ENCODE data around the gene FHL2.

The FHL2 gene

DNA sequence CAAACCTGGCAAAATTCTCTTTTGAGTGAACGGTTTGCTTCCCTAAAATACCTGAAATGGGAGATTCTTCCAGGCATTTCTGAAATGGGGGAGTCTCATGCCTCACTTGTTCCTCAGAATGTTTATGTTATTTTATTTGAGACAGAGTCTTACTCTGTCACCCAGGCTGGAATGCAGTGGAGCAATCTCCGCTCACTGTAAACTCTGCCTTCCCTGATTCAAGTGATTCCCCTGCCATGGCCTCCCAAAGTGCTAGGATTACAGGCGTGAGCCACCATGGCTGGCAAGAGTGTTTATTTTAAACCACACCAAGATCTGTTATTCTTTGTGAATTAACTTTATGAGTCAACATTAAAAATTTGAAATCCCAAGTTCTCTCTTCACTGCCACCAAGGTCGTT, 6.4 kb upstream of the FHL2 start:
- TF ChIP-seq, protein P1, sequence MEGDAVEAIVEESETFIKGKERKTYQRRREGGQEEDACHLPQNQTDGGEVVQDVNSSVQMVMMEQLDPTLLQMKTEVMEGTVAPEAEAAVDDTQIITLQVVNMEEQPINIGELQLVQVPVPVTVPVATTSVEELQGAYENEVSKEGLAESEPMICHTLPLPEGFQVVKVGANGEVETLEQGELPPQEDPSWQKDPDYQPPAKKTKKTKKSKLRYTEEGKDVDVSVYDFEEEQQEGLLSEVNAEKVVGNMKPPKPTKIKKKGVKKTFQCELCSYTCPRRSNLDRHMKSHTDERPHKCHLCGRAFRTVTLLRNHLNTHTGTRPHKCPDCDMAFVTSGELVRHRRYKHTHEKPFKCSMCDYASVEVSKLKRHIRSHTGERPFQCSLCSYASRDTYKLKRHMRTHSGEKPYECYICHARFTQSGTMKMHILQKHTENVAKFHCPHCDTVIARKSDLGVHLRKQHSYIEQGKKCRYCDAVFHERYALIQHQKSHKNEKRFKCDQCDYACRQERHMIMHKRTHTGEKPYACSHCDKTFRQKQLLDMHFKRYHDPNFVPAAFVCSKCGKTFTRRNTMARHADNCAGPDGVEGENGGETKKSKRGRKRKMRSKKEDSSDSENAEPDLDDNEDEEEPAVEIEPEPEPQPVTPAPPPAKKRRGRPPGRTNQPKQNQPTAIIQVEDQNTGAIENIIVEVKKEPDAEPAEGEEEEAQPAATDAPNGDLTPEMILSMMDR (IDR thresholded peaks at IDR 0.05; ENCODE audit: unreplicated experiment in 3 of 3), result no peak
- no peaks in the 10 kb centered on the region for H3K36me3 Mint-ChIP-seq (ENCODE audit: low read depth)
- peaks cover 14% of the 10 kb centered on the region for H3K27me3 Mint-ChIP-seq (ENCODE audit: low read depth)
- no peaks in the 10 kb centered on the region for H3K9me3 Mint-ChIP-seq
- no peak overlapping the region for H3K4me3 Mint-ChIP-seq
- H3K4me1 Mint-ChIP-seq, result peaks cover 57% of the 10 kb centered on the region
- peak overlapping the region in 1 of 3 experiments; percentile 62 for H3K27ac Mint-ChIP-seq

DNA sequence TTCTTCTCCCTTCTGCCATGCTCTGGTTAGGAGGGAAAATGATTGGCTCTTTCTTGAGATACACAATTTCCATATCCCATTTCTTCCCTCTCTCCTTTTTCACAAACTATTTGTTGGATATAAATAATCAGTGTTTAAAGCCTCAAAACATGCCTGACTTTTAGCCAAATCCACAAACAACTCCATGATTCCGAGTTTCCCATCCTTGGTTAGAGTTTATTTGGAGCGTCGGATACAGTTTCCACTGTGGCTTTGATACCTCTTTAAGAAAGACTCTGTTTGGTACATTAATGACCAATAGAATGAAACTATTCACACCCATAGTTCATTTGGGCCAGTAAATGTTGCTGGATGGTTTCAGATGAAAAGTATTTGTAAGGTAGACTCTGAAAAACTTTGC, 5.9 kb upstream of the FHL2 start:
- H3K36me3 Mint-ChIP-seq (ENCODE audit: low read depth), result no peaks in the 10 kb centered on the region
- H3K27ac Mint-ChIP-seq, result no peak overlapping the region
- peaks cover 14% of the 10 kb centered on the region for H3K27me3 Mint-ChIP-seq (ENCODE audit: low read depth)
- no peak overlapping the region for H3K4me3 Mint-ChIP-seq
- no peaks in the 10 kb centered on the region for H3K9me3 Mint-ChIP-seq
- TF ChIP-seq, protein P1 (IDR thresholded peaks at IDR 0.05; ENCODE audit: unreplicated experiment in 3 of 3), result no peak
- peaks cover 53% of the 10 kb centered on the region for H3K4me1 Mint-ChIP-seq

DNA sequence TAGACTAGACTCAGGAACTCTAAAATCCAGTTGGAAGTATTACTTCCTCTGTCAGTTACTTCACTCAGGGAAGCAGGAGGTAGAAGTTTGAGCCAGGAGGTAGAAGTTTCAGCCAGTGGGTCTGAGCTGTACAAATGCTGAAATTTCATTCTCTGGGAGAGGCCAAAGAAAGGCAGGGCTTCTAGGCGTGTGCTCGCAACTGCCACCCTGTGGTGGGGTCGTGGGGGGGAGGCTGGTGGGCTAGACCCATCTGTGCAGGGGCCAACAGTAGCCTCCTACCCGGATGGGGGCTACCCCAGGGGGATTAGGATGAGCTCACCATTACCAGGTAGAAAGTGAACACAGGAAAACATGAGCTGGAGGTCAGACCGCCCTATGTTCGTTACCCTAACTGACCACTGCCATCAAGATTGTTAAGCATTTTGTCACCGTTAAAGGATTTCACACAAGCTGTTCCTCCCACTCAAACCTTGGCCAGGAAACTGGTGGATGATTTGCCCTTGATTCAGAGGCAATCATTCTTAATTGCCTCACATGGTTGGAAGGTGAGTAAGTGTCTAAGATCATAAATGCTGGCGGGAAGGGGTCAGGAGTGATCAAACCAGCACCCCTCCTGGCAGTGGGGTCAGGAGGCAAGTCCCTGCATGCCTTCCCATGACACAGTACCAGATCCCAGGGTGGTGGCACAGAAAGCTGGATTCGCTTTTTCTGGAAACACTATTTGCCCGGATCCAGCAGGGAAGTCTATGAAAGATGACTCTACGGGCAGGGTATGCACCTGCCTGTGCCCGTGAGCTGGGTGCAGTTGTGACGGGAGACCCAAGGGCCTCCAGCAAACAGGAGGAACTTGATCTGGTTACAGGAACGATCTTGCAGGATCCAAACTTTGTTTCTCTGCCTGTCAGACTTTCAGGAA, 5.2 kb upstream of the FHL2 start:
- H3K4me3 Mint-ChIP-seq, result no peak overlapping the region
- no peaks in the 10 kb centered on the region for H3K36me3 Mint-ChIP-seq (ENCODE audit: low read depth)
- H3K27ac Mint-ChIP-seq, result peak overlapping the region; percentile 7 to 15 (median 11)
- no peaks in the 10 kb centered on the region for H3K9me3 Mint-ChIP-seq
- peaks cover 12% of the 10 kb centered on the region for H3K27me3 Mint-ChIP-seq (ENCODE audit: low read depth)
- TF ChIP-seq, protein P1 (IDR thresholded peaks at IDR 0.05; ENCODE audit: unreplicated experiment in 3 of 3), result no peak
- peaks cover 46% of the 10 kb centered on the region for H3K4me1 Mint-ChIP-seq

DNA sequence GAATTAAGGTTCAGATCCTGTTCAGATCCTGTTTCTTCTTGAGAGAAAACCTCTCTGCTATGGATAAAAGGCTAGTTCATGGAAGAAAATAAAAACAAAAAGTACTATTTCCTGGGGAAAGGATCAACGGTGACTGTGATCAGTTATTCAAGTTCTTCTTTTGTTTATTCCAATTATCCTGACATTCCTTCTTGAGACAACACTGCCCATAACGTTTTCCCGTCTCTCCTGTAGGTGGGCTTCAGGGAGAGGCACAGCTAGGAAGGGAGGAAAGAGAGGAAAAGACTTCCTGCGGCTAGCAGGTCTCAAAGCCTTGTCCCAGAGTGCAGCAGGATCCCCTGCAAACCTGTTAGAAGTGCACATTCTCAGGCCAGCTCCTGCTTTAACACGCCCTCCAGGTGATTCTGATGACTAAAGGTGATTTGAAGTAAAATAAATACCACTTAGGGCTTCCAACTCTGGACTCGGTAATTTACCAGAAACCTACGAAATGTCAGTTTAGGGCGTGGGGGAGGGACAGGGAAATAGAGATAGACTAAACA, 4.5 kb upstream of the FHL2 start:
- H3K4me3 Mint-ChIP-seq, result no peak overlapping the region
- TF ChIP-seq, protein P1 (IDR thresholded peaks at IDR 0.05; ENCODE audit: unreplicated experiment in 3 of 3), result no peak

DNA sequence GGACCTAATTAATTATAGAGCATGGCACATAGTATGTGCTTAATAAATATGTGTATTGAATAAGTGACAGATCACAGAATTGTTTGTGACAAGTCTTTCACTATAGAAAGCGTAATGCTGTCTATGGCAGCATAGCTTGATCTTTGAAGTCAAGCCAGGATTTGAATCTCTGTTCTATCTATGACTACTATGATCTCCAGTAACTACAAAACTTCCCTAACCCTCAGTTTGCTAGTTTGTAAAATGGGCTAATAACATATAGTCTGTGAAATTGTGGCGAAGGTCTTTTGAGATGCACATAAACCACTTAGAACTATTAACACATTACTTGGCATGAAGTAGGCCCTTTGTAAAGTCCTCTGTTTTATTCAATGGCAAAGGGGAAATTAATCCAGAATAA, 4.0 kb upstream of the FHL2 start:
- Mint-ChIP-seq H3K27me3 (ENCODE audit: low read depth) (peaks cover 4% of the 10 kb centered on the region), H3K4me1 (peaks cover 37% of the 10 kb centered on the region), H3K27ac (peak overlapping the region in 1 of 3 experiments; percentile 45), H3K36me3 (ENCODE audit: low read depth) (no peaks in the 10 kb centered on the region), H3K4me3 (no peak overlapping the region), H3K9me3 (no peaks in the 10 kb centered on the region)
- TF ChIP-seq, protein P1 (IDR thresholded peaks at IDR 0.05; ENCODE audit: unreplicated experiment in 3 of 3), result no peak

More for the DNA sequence above, 4.5 kb upstream of the FHL2 start:
- H3K27me3 Mint-ChIP-seq (ENCODE audit: low read depth), result peaks cover 5% of the 10 kb centered on the region
- no peaks in the 10 kb centered on the region for H3K9me3 Mint-ChIP-seq
- no peaks in the 10 kb centered on the region for H3K36me3 Mint-ChIP-seq (ENCODE audit: low read depth)
- H3K4me1 Mint-ChIP-seq, result peaks cover 39% of the 10 kb centered on the region
- H3K27ac Mint-ChIP-seq, result peak overlapping the region; percentile 7 to 45 (median 11)
